Measurements from ENCODE around the gene KRT25. TPM values are rescaled to one million over a fixed set of nuclear protein-coding genes. Genes with fewer than 3 reads are reported as not detected.
"Not testable (repeated sequence)": the region's sequence is repeated elsewhere in the genome, so short reads cannot be mapped to it uniquely, and the experiment has no call there.

KRT25 gene
- total RNA-seq, 3 donors from 2014 or later, result not detected

DNA sequence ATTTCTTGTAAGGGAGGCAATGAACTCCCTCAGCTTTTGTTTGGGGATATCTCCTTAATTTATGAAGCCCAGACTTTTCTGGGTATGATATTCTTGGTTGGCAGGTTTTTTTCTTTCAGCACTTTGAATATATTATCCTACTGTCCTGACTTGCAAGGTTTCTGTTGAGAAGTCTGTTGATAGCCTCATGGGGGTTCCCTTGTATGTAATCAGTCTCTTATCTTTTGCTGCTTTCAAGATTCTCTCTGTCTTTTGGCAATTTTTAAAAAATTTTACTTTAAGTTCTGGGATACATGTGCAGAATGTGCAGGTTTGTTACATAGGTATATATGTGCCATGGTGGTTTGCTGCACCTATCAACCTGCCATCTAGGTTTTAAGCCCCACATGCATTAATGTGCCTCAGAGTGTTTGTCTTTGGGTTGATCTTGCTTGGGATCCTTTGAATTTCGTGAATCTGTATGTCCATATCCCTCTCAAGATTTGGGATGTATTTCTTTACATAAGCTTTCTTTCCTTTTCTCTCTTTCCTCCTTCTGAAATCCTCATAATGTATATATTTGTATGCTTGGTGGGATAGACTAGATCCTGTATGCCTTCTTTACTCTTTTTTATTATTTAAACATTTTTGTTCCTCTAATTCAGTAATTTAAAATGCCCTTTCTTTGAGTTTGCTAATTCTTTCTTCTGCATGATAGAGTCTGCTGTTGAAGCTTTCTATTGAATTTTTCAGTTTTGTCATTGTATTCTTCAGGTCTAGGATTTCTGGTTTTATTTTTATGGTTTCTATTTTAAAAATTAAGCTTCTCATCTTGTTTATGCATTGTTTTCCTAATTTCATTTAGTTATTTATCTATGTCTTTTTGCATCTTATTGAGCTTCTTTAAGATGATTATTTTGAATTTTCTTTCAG lies 5.2 kb upstream of the KRT25 start:
- Histone ChIP-seq H3K9me3 (peaks cover 25 to 55% of the 10 kb centered on the region in 2 donors), H3K36me3 (no peaks in the 10 kb centered on the region), H3K4me3 (no peak overlapping the region), H3K4me1 (no peaks in the 10 kb centered on the region), H3K27ac (no peak overlapping the region), H3K27me3 (peaks cover 0 to 3% of the 10 kb centered on the region in 2 donors)
- no peak for TF ChIP-seq POLR2AphosphoS5 (IDR thresholded peaks at IDR 0.05)
- TF ChIP-seq, protein P1, sequence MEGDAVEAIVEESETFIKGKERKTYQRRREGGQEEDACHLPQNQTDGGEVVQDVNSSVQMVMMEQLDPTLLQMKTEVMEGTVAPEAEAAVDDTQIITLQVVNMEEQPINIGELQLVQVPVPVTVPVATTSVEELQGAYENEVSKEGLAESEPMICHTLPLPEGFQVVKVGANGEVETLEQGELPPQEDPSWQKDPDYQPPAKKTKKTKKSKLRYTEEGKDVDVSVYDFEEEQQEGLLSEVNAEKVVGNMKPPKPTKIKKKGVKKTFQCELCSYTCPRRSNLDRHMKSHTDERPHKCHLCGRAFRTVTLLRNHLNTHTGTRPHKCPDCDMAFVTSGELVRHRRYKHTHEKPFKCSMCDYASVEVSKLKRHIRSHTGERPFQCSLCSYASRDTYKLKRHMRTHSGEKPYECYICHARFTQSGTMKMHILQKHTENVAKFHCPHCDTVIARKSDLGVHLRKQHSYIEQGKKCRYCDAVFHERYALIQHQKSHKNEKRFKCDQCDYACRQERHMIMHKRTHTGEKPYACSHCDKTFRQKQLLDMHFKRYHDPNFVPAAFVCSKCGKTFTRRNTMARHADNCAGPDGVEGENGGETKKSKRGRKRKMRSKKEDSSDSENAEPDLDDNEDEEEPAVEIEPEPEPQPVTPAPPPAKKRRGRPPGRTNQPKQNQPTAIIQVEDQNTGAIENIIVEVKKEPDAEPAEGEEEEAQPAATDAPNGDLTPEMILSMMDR (IDR thresholded peaks at IDR 0.05), result no peak
- TF ChIP-seq POLR2A (IDR thresholded peaks at IDR 0.05), result no peak
- no peak for DNase-seq (ENCODE audit: low spot score in 2 of 2)
- intact Hi-C loops (cut with DNase I; ENCODE audit: low total_unique reads), result no loop called here

DNA sequence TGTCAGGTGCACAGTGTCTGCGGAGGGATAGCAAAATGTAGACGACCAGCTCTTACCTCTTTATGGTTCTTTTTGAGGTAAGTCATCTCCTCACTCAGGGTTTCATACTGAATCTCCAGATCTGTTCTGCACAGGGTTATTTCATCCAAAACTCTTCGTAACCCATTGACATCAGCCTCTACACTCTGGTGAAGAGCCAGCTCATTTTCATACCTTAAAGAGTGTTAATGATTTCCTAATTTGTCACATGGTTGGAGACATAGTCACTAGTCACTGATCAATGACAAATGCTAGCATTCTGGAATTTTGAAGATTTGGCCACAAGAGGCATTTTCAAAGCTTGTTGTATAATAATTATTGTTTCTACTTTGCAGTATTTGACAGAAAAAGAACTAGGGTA lies 1.3 kb downstream of the KRT25 start:
- Histone ChIP-seq H3K27me3 (peaks cover 0 to 3% of the 10 kb centered on the region in 2 donors), H3K36me3 (no peaks in the 10 kb centered on the region), H3K4me1 (no peaks in the 10 kb centered on the region), H3K27ac (no peak overlapping the region), H3K4me3 (no peak overlapping the region), H3K9me3 (peaks cover 0 to 16% of the 10 kb centered on the region in 2 donors)
- DNase-seq (ENCODE audit: low spot score in 2 of 2), result no peak
- TF ChIP-seq POLR2AphosphoS5 (IDR thresholded peaks at IDR 0.05) (no peak), POLR2A (IDR thresholded peaks at IDR 0.05) (no peak)
- TF ChIP-seq, protein P1 (IDR thresholded peaks at IDR 0.05), result no peak
- intact Hi-C loops (cut with DNase I; ENCODE audit: low total_unique reads), result no loop called here

DNA sequence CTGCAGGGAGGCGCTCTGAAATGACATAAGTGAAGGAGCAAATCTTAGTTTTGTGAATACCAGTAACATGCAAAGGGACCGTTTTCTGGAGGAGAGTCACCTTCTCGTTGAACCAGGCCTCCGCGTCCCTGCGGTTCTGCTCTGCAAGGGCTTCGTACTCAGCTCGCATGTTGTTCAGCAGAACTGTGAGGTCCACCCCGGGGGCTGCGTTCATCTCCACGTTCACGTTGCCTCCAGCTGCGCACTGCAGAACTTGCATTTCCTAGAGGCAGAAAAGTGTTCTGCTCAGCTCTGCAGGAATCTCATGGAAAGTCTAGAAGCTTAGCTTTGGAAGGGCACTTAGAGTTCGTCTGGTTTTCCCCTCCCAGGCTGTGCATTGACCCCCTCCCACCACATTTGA lies 4.1 kb downstream of the KRT25 start:
- no peaks in the 10 kb centered on the region for H3K36me3 ChIP-seq
- no peak overlapping the region for H3K27ac ChIP-seq
- no peaks in the 10 kb centered on the region for H3K9me3 ChIP-seq
- no peaks in the 10 kb centered on the region for H3K4me1 ChIP-seq
- TF ChIP-seq POLR2A (IDR thresholded peaks at IDR 0.05) (no peak), POLR2AphosphoS5 (IDR thresholded peaks at IDR 0.05) (no peak)
- TF ChIP-seq, protein P1 (IDR thresholded peaks at IDR 0.05), result no peak
- H3K27me3 ChIP-seq, result peaks cover 0 to 7% of the 10 kb centered on the region in 2 donors
- intact Hi-C loops (cut with DNase I; ENCODE audit: low total_unique reads), result no loop called here
- DNase-seq (ENCODE audit: low spot score in 2 of 2), result no peak
- no peak overlapping the region for H3K4me3 ChIP-seq

DNA sequence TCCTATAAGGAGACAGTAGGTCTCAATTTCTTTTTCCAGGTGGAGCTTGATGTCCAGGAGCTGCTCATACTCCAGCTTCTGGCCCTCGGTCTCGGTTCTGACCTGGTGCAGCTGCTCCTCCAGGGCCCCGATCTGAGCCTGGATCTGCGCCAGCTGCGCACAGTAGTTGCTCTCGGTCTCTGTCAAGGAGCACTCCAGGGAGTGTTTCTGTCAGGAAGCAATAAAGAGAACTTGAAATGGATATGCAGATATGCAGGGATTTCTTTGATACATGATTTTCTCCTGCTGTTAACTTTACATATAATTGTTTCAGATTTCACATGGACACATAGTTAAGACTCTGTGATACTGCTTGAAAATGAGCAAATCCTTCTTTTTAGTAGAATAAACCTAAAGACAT lies 4.7 kb downstream of the KRT25 start:
- Histone ChIP-seq H3K27ac (no peak overlapping the region), H3K4me3 (no peak overlapping the region), H3K27me3 (peaks cover 0 to 7% of the 10 kb centered on the region in 2 donors), H3K4me1 (no peaks in the 10 kb centered on the region), H3K36me3 (no peaks in the 10 kb centered on the region), H3K9me3 (no peaks in the 10 kb centered on the region)
- TF ChIP-seq POLR2A (IDR thresholded peaks at IDR 0.05) (no peak), POLR2AphosphoS5 (IDR thresholded peaks at IDR 0.05) (no peak)
- TF ChIP-seq, protein P1 (IDR thresholded peaks at IDR 0.05), result no peak
- intact Hi-C loops (cut with DNase I; ENCODE audit: low total_unique reads), result no loop called here
- DNase-seq (ENCODE audit: low spot score in 2 of 2), result no peak

DNA sequence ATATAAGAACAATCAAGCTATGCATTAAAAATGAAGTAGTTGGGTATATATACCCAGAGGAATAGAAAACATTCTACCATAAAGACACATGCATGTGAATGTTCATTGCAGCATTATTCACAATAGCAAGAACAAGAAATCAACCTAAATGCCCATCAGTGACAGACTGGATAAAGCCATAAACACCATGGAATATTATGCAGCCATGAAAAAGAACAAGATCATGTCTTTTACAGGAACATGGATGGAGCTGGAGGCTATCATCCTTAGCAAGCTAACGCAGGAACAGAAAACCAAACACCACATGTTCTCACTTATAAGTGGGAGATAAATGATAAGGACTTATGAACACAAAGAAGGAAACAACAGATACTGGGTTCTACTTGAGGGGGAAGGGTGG lies 6.5 kb downstream of the KRT25 start:
- H3K4me3 ChIP-seq; intact Hi-C loops (cut with DNase I; ENCODE audit: low total_unique reads); H3K27ac ChIP-seq; H3K27me3 ChIP-seq; H3K36me3 ChIP-seq; DNase-seq (ENCODE audit: low spot score in 2 of 2); H3K9me3 ChIP-seq; H3K4me1 ChIP-seq: not testable (repeated sequence)
